ENCODE results near the gene SMPD3.

Gene SMPD3

DNA sequence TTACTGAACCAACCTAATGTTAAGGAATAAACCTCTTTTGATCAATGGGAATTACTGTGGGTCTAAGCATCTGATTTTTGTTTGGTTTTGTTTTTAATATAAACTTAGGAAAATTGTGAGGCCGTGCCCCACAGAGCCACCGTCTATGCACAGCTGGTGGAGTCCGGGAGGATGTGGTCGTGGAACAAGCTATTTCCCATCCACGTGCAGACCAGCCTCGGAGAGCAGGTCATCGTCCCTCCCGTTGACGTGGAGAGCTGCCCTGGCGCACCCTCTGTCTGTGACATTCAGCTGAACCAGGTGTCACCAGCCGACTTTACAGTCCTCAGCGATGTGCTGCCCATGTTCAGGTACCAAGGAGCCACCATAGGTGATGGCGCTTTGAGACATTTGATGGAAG lies 109.1 kb downstream of the SMPD3 start:
- H2AFZ ChIP-seq (ENCODE audit: low read length) = no peak overlapping the region
- H3K27me3 ChIP-seq (ENCODE audit: insufficient read depth, low read length, poor library complexity, severe bottlenecking) = no peaks in the 10 kb centered on the region
- no peaks in the 10 kb centered on the region for H4K20me1 ChIP-seq (ENCODE audit: insufficient read depth, low read length, poor library complexity, severe bottlenecking)
- H3K9me3 ChIP-seq (ENCODE audit: insufficient read depth, low read depth, low read length) = no peaks in the 10 kb centered on the region
- H3K9me2 ChIP-seq (replicated peaks; ENCODE audit: low read depth, low read length) = no peaks in the 10 kb centered on the region
- H3F3A ChIP-seq (ENCODE audit: low read depth) = no peaks in the 10 kb centered on the region
- no peak overlapping the region for H3K4me3 ChIP-seq (ENCODE audit: low read length, poor library complexity, severe bottlenecking)
- no peaks in the 10 kb centered on the region for H3K79me2 ChIP-seq (ENCODE audit: insufficient read depth, low read length)
- no peaks in the 10 kb centered on the region for H3K4me1 ChIP-seq (ENCODE audit: insufficient read depth, low read length, poor library complexity, severe bottlenecking)
- no peak overlapping the region for H3K4me2 ChIP-seq (ENCODE audit: low read depth, low read length, poor library complexity, severe bottlenecking)
- H3K36me3 ChIP-seq (ENCODE audit: insufficient read depth, low read length) = peaks cover 47% of the 10 kb centered on the region; the same call in 1 of the 2 replicates
- no peak for TF ChIP-seq CTCF (conservative IDR thresholded peaks at IDR 0.05; ENCODE audit: low read length)
- no peak for TF ChIP-seq EZH2phosphoT487 (IDR thresholded peaks at IDR 0.05; ENCODE audit: borderline replicate concordance)
- H3K9ac ChIP-seq (ENCODE audit: low read depth, low read length, poor library complexity, severe bottlenecking) = no peak overlapping the region

- no peaks in the 10 kb centered on the region for H3F3A ChIP-seq (ENCODE audit: low read depth)
- H3K4me1 ChIP-seq (ENCODE audit: insufficient read depth, low read length, poor library complexity, severe bottlenecking) = peaks cover under 1% of the 10 kb centered on the region
- H3K9me2 ChIP-seq (replicated peaks; ENCODE audit: low read depth, low read length) = no peaks in the 10 kb centered on the region
- no peak overlapping the region for H3K9ac ChIP-seq (ENCODE audit: low read depth, low read length, poor library complexity, severe bottlenecking)
- no peak overlapping the region for H2AFZ ChIP-seq (ENCODE audit: low read length)
- H3K4me3 ChIP-seq (ENCODE audit: low read length, poor library complexity, severe bottlenecking) = no peak overlapping the region
- no peak overlapping the region for H3K4me2 ChIP-seq (ENCODE audit: low read depth, low read length, poor library complexity, severe bottlenecking)
- no peaks in the 10 kb centered on the region for H4K20me1 ChIP-seq (ENCODE audit: insufficient read depth, low read length, poor library complexity, severe bottlenecking)
- peaks cover 47% of the 10 kb centered on the region; the same call in 1 of the 2 replicates for H3K36me3 ChIP-seq (ENCODE audit: insufficient read depth, low read length)
- TF ChIP-seq CTCF (conservative IDR thresholded peaks at IDR 0.05; ENCODE audit: low read length) = no peak
- TF ChIP-seq EZH2phosphoT487 (IDR thresholded peaks at IDR 0.05; ENCODE audit: borderline replicate concordance) = no peak
- no peaks in the 10 kb centered on the region for H3K27me3 ChIP-seq (ENCODE audit: insufficient read depth, low read length, poor library complexity, severe bottlenecking)
- H3K9me3 ChIP-seq (ENCODE audit: insufficient read depth, low read depth, low read length) = no peaks in the 10 kb centered on the region
- no peaks in the 10 kb centered on the region for H3K79me2 ChIP-seq (ENCODE audit: insufficient read depth, low read length)
Measured at GRCh38 chr16:68338326-68339119, 109.8 kb downstream of the SMPD3 start.

GRCh38 chr16:68335175-68335574 lies 113.1 kb downstream of the SMPD3 start:
- TF ChIP-seq EZH2phosphoT487 (IDR thresholded peaks at IDR 0.05; ENCODE audit: borderline replicate concordance) (no peak), CTCF (conservative IDR thresholded peaks at IDR 0.05; ENCODE audit: low read length) (no peak)
- H3K27me3 ChIP-seq (ENCODE audit: insufficient read depth, low read length, poor library complexity, severe bottlenecking) = no peaks in the 10 kb centered on the region
- no peak overlapping the region for H2AFZ ChIP-seq (ENCODE audit: low read length)
- H3K9ac ChIP-seq (ENCODE audit: low read depth, low read length, poor library complexity, severe bottlenecking) = no peak overlapping the region
- H3K9me2 ChIP-seq (replicated peaks; ENCODE audit: low read depth, low read length) = no peaks in the 10 kb centered on the region
- H3K4me3 ChIP-seq (ENCODE audit: low read length, poor library complexity, severe bottlenecking) = no peak overlapping the region
- no peaks in the 10 kb centered on the region for H4K20me1 ChIP-seq (ENCODE audit: insufficient read depth, low read length, poor library complexity, severe bottlenecking)
- no peaks in the 10 kb centered on the region for H3K79me2 ChIP-seq (ENCODE audit: insufficient read depth, low read length)
- H3K4me1 ChIP-seq (ENCODE audit: insufficient read depth, low read length, poor library complexity, severe bottlenecking) = peaks cover 27% of the 10 kb centered on the region
- H3K4me2 ChIP-seq (ENCODE audit: low read depth, low read length, poor library complexity, severe bottlenecking) = no peak overlapping the region
- no peaks in the 10 kb centered on the region for H3K9me3 ChIP-seq (ENCODE audit: insufficient read depth, low read depth, low read length)
- H3F3A ChIP-seq (ENCODE audit: low read depth) = peaks cover 13% of the 10 kb centered on the region
- peaks cover 31% of the 10 kb centered on the region; the same call in 1 of the 2 replicates for H3K36me3 ChIP-seq (ENCODE audit: insufficient read depth, low read length)

All from Loucy (cell line).